Stomach (tissue), 4 donors: ENCODE data around the gene ABCF2.

Experiments
- CTCF ChIP-seq, 7 experiments: fragments of 450-650 bp in 4 of 7; fragments of 200-600 bp in 3 of 7; sonication (generic) in 3 of 7; IDR thresholded peaks; one replicate each; pipeline ENCODE4 v1.5.1; 2016 to 2019; ENCODE audit warnings: antibody characterized with exemption in 7 of 7, control low read depth in 2 of 7, mild to moderate bottlenecking in 1 of 7
- EP300 ChIP-seq: sonication (generic); formaldehyde crosslinking; IDR thresholded peaks from one replicate; pipeline ENCODE4 v1.6.1; 2017; ENCODE audit warnings: antibody characterized with exemption

GRCh38 chr7:151211155-151211772, 15.7 kb downstream of the ABCF2 start:
- no peak for TF ChIP-seq CTCF (IDR thresholded peaks at IDR 0.05)
- TF ChIP-seq EP300 = no peak
